Coronary artery (tissue), 2 donors: Measurements from ENCODE around the gene RIN3.
A peak's percentile ranks its signal among the peaks of the same experiment; 100 is the strongest.

ENCODE experiments used
- DNase-seq: peaks from one replicate; pipeline ENCODE4 v3.0.0-alpha.2; 2017; ENCODE audit warnings: low spot score
- H3K27ac ChIP-seq, 2 donors: fragments of 200-600 bp; sonication (generic); one replicate each; pipeline ENCODE4 v1.5.1; 2016 to 2019
- H3K4me3 ChIP-seq: fragments of 200-600 bp; sonication (generic); 2 replicates; pipeline ENCODE4 v1.5.1; 2016; ENCODE audit warnings: mild to moderate bottlenecking, moderate library complexity
- CTCF ChIP-seq: fragments of 200-600 bp; sonication (generic); IDR thresholded peaks from one replicate; pipeline ENCODE4 v1.5.1; 2019; ENCODE audit warnings: antibody characterized with exemption

The RIN3 gene

GRCh38 chr14:92549859-92550230 is 36.3 kb downstream of the RIN3 start:
- Histone ChIP-seq H3K27ac (peak overlapping the region; percentile 80 to 88), H3K4me3 (peak overlapping the region; percentile 50)
- no peak for TF ChIP-seq CTCF
- peak; percentile 87 for DNase-seq

GRCh38 chr14:92551044-92551841 is 37.7 kb downstream of the RIN3 start:
- Histone ChIP-seq H3K4me3 (no peak overlapping the region), H3K27ac (peak overlapping the region; percentile 80 to 88)
- no peak for DNase-seq
- TF ChIP-seq CTCF: no peak

- Histone ChIP-seq H3K4me3 (no peak overlapping the region), H3K27ac (peak overlapping the region in 1 of 2 donors; percentile 54)
- no peak for DNase-seq
- TF ChIP-seq CTCF: no peak
Measured at GRCh38 chr14:92552066-92552465, 38.5 kb downstream of the RIN3 start.

DNA sequence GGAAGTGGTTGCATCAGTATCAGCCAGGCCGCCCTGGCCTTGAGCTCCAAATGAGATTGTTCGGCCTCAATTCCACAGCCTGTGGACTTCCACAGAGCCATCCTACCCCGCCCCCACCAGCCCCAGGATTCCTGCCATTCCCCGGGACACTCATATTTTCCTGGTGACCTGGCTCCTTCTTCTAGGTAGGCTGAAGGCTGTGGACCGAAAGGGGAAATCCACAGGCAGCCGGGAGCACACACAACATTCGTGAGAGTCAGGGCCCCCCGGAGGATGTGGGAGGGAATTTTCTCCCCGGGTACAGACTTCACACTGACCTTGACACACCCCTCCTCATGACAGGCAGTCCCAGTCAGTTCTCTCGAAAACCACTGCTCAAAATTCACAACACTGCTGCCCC is 39.9 kb downstream of the RIN3 start:
- DNase-seq: no peak
- peak overlapping the region; percentile 58 to 80 for H3K27ac ChIP-seq
- H3K4me3 ChIP-seq: peak overlapping the region; percentile 20
- TF ChIP-seq CTCF: no peak

- DNase-seq: no peak
- Histone ChIP-seq H3K27ac (no peak overlapping the region), H3K4me3 (no peak overlapping the region)
- no peak for TF ChIP-seq CTCF
Measured at GRCh38 chr14:92555465-92556111, 42.0 kb downstream of the RIN3 start.

GRCh38 chr14:92556255-92556741 is 42.7 kb downstream of the RIN3 start:
- TF ChIP-seq CTCF: no peak
- DNase-seq: no peak
- Histone ChIP-seq H3K27ac (no peak overlapping the region), H3K4me3 (no peak overlapping the region)
